Mucosa of gallbladder (tissue), 1 donor: ENCODE data around the gene TPRG1L. TPM values are rescaled to one million over a fixed set of nuclear protein-coding genes. Genes with fewer than 3 reads are reported as not detected.
"Not testable (repeated sequence)": the region's sequence is repeated elsewhere in the genome, so short reads cannot be mapped to it uniquely, and the experiment has no call there.

Experiments used
- DNase-seq: peaks from one replicate; pipeline ENCODE4 v3.0.0-alpha.2; 2020; ENCODE audit warnings: low spot score
- total RNA-seq: library from RNA; stranded (reverse); gene quantifications from one replicate; pipeline ENCODE4 v1.2.1, GENCODE V29; 2021
- donor health status: DM: no; HTN: no; CAD: no.

Gene TPRG1L
- total RNA-seq, 1 donor from 2014 or later = 96.5 TPM

DNA sequence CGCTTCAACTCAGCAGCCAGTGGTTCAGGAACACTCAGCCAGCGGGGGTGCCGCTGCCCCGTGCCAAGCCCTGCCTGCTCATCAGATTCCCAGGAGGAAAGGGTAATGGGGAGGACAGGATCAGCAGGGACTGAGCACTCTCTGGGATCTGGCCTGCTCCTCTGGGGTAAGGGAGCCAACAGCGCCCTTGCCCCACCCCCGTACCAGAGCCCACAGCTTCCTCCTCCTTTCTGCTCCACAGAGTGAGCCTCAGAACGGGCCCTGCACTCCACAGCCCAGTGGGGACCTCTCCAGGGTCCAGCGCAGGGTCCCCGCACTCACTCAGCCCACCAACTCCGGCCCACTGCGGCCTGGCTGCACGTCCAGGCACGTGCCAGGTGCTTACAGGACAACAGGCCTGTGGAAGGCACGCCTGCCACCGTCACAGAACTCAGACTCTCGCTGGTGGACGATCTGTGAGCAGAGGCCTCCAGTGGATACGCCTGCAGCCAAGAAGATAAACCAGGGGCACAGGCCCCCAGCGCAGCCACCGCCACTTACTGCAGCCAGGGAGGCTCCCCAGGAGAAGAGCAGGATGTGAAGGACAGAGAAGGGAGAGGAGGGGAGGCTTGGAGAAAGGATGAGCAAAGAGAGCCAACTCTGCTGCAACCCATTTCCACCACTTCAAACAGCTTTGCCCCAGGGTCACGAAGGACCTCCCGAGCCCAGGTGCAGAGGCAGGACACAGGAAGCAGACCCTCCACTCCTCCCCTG, 15.6 kb upstream of the TPRG1L start:
- DNase-seq = no peak

DNA sequence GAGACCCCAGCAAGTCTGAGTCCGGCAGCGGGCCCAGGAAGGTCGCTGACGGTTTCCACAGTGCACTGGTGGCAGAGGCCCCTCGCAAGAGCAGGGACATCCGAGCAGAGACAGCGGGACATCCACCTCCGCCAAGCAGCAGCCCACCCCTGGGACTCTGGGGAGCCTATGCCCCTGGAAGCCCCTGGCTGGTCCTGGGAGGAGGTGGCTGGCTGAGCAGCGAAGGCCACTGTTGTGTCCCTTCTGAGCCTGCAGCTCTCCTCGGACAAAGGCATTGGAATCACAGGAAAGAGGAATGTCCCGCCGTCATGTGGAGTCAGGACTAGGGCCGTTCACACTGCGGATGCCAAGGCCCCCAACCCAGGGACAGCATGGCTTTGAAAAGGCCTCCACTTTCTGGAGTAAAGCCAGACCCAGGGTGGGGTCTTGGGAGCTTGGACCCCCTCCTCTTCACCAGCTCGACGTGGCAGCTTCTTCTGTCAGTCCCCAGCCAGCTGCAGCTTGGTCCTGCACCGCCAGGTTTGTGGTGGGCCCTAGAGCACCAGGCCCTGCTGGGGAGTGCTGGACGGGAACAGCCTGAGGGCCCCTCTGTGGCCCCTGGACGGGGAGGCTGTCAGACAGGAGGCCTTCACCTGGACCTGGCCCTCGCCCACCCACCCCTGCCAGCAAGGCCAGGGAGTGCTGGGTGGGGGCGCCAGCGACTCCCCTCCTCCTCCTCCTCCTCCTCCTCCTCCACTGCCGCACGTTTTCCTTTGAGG, 14.9 kb upstream of the TPRG1L start:
- no peak for DNase-seq

DNA sequence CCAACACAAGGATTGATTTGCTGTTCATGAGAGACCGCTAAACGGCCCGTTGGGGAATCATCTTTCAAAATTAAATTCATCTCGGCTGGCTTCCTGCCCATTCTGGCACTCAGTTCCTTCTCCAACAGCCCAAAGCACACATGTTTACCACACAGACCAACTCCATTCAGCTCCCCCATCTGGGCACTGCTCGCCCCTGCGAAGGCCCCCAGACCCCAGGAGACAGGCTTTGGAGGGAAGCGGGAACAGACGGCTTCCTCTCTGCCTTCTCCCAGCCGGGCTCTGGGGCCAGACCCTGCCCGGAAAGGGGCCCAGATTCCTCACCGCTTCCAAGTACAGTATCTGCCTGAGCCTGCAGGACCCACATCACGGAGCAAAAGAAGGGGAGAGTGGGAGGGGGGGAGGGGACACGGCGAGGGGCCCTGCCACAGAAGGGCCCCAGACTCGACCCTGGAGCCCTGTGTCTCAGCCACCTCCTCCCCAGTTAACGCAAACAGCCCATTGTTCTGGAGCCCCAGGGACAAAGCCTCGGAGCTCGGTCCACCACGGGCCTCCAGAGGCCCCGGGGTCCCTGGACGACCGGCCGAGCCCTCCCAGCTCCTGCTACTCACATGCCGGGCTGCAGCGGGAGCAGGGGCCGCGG, 14.2 kb upstream of the TPRG1L start:
- no peak for DNase-seq

DNA sequence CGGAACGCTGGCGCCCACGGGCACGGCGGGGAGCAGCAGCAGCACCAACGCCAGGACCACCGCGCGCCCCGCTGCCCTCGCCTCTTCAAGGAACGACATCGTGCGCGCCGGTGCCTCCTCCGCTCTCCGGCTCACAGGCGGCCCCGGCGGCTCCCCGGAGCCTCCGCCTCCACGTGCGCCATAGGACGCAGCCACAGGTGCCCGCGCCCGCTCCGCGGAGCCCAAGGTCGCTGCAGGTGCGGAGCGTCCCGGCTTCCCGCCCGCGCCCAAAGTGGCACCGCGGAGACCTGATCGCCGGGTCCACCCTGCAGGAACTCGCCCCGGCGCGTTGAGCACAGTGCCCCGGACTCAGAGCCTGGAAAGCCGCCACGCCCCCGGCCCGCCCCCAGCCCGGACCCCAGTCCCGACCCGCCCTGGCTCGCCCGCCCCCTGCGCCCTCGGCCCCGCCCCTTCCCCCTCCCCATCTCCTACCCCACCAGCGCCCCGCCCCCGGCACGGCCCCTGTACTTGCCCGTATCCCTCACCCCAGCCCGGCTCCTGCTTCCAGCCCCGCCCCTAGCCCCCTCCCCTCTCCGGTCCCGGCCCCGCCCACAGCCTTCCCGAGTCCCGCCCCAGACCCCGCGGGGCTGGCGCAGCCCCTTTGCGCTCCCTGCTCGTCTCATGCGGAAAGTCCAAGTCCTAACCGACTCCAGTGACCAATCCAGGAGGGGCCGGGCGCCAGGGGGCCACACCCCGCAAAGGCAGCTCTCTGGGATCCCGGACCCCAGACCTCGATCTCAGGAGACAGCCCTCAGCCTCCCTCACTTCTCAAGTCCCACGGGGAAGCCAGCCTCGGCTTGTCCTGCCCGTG, 13.4 kb upstream of the TPRG1L start, which contains the start of gene MEGF6:
TSS of gene MEGF6 (minus strand) at position 339 of the 850 bp plus-strand sequence. CDS start at position 99, 240 bp downstream.
- DNase-seq = peak; percentile 57

DNA sequence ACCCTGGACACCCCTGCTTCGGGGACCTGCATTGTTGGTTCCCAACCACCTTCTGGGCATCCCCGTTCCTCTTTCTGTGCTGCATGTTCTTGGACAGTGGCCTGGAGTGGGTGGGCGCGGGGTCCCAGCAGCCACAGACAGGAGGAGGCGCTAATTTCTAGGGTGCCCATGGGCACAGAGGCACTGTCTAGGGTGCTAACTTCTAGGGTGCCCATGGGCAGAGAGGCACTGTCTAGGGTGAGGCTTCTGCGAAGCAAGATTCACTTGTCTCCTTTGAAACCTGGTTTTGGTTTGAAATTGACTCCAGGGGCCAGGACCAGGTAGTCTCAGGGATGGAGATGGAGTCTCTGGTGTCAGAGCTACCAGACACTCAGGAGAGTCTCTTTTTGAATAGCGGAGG, 12.7 kb upstream of the TPRG1L start:
- no peak for DNase-seq

DNA sequence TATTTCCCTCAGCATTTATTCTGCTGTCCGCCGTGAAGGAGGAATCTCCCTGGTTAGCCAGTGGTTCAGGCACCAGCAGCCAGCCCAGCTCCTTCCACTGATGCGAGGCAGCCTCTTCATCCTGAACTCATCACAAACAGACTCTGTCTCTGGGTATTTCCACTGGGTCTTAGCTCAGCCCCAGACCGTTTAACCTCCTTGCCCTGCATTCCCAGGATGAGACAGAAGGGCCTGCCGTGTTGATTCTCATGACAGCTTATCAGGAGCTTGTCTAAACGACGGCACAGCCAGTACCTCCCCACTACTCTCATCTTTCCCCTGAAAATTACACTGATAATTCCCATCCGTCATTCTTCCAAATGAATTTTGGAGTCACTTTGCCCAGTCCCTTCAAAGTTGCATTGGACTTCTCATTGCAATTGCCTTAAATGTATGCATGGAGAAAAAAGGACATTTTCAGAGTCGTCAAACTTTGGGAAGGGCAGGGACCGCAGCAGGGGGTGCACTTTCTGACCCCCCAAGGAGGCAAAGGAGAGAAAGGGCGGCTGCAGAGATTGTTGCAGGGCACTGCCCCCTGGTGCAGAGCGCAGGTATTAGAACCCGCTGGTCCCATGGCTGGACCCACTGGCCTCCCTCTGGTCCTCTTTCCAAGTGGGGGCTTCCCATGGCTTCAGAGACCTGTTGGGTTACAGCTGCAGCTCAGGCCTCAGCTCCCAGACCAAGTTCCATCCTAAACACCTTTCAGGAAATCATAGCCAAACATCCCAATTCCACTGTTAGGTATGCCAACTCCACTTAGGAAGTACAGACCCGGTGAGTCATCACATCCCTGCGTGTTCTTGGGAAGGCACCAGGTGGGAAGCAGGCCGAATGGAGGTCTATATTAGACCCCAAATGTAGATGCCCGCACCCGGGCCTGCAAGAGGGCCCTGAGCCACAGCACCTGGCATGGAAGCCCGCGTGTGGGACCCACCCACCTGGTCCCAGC, 9.8 kb upstream of the TPRG1L start:
- no peak for DNase-seq

DNA sequence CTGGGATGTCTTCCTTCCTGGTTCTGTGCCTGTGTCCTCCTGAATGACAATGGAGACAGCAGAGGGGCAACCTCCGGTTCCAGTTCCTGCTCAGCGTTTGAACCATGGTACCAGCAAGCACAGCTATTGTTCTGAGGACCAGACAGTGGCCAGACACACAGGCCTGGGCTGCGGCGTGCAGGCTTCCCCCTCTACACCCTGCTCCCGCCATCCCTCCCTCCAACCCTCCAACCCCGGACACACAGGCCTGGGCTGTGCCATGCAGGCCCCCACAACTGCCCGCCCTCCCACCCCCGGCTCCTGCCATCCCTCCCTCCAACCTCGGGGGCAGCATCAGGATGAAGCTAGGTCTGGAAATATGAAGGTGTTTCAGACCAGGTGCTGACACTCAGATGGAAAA, 8.0 kb upstream of the TPRG1L start:
- DNase-seq = no peak

DNA sequence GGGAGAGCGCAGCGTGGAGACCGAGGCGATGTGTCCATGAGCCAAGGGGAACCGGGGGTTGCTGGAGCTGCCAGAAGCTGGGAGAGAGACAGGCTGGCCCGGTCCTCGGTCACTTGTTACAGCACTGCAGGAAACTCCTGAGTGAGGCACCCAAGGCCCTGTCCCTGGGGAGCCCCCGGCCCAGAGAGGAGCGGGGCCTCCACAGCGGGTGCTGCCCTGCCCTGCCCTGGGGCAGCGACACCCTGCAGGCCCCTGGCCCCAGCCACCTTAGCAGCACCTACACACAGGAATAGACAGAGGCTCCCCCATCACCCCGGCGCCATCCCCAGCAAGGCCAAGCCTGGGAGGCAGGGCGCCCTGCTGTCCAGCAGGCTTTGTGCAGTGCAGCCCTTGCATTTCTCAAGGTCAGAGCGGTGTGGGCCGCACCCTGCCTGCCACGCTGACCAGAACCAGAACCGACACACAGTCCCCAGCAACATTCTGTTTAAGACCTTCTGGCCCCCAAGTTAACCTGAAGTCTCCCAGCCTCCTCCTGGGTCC, 6.9 kb upstream of the TPRG1L start:
- no peak for DNase-seq

DNA sequence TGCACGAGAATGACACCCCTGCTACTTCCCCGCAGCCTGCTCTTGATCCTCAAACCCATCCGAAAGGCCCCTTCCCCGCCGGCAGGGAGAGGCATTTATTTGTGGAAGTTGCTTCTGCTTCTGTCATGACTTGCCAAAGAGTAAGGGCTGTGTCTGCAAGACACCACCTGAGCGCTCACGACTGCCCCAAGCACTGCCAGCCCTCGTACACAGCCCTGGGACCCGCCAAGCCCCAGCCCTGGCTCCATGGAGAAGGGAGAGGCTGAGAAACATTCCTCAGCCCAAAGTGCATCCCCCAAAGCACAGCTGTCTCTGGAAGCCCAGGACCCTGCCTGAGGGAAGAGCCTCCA, 6.3 kb upstream of the TPRG1L start:
- no peak for DNase-seq

DNA sequence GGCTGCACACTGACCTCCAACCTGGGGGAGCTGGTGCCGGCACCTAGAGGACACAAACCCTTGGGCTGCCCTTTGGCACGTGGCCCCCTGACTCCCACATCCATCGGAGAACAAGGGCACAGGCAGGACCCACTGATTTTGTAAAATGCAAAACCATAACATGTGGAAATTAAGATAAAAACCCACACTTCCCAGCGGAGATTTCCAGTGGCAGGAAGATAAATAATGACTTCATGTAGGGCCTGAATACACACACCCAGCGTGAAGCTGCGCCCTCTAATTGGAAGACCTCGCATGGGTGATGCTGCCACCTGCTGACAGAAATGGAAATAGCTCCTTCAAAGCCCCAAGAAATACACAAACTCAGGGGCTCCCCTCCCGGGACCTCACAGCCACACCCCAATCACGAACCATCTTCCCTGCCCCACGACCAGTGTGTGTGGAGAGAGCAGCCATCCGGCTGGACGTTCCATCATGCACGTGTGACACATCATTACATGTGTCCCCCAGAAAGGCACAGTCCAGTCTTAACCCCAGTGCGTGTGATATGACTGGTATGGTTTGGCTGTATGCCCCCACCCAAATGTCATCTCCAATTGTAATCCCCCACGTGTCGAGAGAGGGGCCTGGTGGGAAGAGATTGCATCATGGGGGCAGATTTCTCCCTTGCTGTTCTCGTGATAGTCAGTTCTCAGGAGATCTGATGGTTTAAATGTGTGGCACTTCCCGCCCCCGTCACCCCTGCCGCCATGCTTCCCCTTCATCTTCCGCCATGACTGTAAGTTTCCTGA, 5.7 kb upstream of the TPRG1L start:
- peak; percentile 83 for DNase-seq

DNA sequence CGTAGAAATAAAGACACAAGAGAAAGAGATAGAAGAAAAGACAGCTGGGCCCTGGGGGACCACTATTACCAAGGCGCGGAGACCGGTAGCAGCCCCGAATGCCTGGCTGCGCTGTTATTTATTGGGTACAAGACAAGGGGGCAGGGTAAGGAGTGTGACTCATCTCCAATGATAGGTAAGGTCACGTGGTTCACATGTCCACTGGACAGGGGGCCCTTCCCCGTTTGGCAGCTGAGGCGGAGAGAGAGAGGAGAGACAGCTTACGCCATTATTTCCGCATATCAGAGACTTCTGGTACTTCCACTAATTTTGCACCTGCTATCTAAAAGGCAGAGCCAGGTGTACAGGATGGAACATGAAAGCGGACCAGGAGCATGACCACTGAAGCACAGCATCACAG, 4.1 kb upstream of the TPRG1L start:
- no peak for DNase-seq

DNA sequence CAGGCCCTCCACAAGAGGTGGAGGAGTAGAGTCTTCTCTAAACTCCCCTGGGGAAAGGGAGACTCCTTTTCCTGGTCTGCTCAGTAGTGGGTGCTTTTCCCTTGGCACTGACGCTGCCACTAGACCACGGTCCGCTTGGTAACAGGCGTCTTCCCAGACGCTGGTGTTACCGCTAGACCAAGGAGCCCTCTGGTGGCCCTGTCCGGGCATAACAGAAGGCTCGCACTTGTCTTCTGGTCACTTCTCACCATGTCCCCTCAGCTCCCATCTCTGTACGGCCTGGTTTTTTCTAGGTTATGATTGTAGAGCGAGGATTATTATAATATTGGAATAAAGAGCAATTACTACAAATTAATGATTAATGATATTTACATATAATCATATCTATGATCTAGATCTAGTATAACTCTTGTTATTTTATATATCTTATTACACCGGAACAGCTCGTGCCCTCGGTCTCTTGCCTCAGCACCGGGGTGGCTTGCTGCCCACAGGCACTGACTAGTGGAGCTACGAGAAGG, 3.6 kb upstream of the TPRG1L start:
- DNase-seq = not testable (repeated sequence)

DNA sequence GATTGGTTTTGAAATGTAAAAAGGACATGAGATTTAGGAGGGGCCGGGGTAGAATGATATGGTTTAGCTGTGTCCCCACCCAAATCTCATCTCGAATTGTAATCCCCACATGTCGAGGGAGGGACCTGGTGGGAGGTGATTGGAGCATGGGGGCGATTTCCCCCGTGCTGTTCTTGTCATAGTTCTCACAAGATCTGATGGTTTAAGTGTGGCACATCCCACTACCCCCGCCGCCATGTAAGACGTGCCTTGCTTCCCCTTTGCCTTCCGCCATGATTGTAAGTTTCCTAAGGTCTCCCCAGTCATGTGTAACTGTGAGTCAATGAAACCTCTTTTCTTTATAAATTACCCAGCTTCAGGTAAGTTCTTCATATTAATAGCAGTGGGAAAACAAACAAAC, 2.7 kb upstream of the TPRG1L start:
- not testable (repeated sequence) for DNase-seq

DNA sequence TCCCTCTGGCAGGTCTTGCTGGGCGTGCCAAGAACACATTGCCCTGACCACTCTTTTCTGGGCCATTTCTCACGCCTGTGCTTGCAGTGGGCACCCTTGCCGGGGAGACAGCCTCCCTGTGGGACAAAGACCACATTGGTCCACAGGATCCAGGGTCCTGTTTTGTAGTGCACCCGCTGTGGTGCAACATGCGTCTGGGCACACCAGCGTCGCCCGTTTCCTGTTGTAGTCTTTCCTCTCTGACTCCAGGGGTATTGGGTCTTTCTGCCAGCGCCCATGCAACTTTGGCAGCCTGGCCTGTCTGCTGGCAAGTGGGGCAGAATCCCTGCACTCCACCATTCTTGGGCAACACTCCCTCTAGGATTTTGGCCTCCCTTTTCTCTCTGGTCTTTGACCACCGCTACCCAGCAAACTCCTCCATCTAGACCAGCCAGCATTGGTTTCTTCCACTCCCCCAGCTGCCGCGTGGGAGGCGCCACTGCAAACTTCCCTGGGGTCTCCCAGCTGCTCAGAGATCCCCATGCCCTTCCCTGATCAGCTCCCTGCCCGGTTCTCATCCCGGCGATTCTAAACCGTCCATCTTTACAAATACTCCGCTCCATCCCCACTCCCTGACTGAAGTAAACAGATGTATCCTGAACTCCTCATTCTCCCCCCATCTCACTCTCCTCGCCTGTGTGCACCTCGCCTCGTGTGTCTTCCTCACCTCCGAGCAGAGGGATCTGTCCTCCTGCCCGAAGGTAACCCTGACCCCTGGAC, 1.2 kb upstream of the TPRG1L start:
- no peak for DNase-seq

DNA sequence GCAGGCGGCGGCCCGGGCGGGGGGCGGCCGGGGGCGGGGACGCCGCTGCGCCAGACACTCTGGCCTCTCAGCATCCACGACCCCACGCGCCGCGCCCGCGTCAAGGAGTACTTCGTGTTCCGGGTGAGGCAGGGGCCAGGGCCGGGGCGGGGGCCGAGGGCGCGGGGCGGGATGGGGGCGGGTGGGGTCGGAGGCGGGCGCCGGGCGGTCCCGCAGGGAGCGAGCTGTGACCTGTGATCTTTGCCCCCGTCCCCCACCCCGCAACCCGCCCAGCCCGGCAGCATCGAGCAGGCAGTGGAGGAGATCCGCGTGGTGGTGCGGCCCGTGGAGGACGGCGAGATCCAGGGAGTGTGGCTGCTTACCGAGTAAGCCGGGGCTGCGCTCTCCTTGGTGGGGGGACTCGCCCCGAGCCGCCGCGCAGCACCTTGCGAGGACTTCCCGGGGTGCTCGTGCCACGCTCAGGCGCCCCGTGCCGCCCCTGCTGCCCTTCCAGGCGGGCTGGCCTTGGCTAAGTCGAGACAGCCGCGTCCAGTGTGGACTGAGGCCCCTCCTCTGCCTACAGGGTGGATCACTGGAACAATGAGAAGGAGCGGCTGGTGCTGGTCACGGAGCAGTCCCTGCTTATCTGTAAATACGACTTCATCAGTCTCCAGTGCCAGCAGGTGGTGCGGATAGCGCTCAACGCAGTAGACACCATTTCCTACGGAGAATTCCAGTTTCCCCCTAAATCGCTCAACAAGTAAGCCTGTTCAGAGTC, 514 bp downstream of the TPRG1L start:
- DNase-seq = peak; percentile 77

DNA sequence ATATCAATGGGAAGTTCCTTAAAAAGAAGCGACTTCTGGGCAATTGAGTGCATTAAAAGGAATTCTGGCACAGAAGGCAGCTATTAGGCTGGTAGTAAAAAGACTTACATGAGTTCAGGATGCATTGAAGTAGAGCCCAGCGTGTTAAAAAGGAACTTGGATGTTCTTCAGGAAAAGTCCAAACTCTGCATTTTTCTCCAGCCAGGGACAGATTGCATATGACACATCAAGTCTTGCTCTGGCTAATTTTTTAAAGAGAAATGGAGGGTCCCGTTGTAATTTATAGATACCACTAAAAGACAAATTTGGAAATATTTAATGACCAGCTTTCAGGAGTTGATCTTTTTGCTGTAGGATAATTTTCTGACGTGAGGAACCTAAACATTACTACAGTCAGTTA, 1.2 kb downstream of the TPRG1L start:
- no peak for DNase-seq

DNA sequence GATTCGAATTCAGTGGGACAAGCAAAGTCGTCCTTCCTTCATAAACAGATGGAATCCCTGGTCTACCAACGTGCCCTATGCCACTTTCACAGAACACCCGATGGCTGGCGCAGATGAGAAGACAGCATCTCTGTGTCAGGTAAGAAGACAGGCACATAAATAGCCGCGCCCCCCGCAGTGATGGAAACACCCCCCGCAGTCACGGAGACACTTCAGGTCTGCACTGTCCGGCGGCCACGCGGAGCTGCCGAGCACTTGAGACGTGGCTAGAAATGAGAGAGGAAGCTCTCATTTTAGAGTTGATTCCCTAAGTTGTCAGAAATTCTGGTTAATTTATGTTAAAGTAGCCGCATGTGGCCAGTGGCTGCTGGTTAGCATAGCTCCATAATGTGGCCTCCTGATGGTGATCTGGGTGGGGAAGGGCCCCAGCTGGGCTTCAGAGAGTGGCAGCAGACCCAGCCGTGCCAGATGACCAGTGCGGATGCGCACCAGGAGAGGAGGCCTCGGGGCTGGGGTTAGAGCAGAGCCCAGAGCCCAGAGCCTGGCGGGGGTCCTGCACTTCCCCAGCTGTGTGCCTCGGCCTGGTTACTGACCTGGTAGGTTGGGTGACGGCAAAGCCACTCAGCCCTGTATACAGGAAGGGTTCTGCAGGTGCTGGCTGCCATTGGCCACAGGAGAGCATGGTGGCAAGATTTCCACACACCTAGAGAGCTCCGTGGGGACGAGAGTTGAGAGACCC, 2.9 kb downstream of the TPRG1L start:
- DNase-seq = no peak
